NCI-H524 (cell line): ENCODE results near the gene TSHZ2.

Source experiments
- DNase-seq, 2 experiments: peaks; one replicate each; lab custom pipeline; 2025; lab: John Stamatoyannopoulos, UW

TSHZ2 gene

GRCh38 chr20:53243152-53243551 is 271.0 kb downstream of the TSHZ2 start:
- no peak for DNase-seq

- DNase-seq, result no peak
These were observed 272.6 kb downstream of the TSHZ2 start for GRCh38 chr20:53244711-53245110.

DNA sequence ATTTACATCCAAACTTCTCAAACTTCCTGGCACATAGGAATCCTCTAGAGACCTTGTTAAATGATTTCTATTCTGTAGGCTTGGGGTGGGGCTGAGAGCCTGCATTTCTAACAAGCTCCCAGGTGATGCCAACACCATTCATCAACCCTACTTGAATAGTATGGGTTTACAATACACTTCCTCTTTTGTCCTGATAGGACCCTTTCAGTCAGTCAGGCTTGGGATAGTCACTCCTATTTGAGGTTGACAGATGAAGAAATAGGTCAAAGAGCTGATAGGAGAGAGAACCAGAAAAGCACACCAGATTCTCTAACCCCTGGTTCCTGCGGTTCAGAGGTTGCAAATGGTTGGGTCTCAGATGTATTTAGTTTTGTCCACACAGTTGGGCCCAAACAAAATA is 273.4 kb downstream of the TSHZ2 start:
- no peak for DNase-seq

GRCh38 chr20:53247468-53248103 is 275.4 kb downstream of the TSHZ2 start:
- no peak for DNase-seq

- no peak for DNase-seq
These were observed 278.3 kb downstream of the TSHZ2 start for GRCh38 chr20:53250456-53250855.

- no peak for DNase-seq
These were observed 279.8 kb downstream of the TSHZ2 start for GRCh38 chr20:53252002-53252401.

DNA sequence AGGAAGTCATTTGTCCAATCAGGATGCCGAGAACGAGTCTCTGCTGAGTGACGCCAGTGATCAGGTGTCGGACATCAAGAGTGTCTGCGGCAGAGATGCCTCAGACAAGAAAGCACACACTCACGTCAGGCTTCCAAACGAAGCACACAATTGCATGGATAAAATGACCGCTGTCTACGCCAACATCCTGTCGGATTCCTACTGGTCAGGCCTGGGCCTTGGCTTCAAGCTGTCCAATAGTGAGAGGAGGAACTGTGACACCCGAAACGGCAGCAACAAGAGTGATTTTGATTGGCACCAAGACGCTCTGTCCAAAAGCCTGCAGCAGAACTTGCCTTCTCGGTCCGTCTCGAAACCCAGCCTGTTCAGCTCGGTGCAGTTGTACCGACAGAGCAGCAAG is 281.5 kb downstream of the TSHZ2 start:
- DNase-seq, result no peak

DNA sequence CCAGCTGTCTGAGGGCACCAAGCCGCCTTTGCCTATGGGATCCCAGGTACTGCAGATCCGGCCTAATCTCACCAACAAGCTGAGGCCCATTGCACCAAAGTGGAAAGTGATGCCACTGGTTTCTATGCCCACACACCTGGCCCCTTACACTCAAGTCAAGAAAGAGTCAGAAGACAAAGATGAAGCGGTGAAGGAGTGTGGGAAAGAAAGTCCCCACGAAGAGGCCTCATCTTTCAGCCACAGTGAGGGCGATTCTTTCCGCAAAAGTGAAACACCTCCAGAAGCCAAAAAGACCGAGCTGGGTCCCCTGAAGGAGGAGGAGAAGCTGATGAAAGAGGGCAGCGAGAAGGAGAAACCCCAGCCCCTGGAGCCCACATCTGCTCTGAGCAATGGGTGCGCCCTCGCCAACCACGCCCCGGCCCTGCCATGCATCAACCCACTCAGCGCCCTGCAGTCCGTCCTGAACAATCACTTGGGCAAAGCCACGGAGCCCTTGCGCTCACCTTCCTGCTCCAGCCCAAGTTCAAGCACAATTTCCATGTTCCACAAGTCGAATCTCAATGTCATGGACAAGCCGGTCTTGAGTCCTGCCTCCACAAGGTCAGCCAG is 283.0 kb downstream of the TSHZ2 start:
- no peak for DNase-seq

GRCh38 chr20:53258741-53259140 is 286.6 kb downstream of the TSHZ2 start:
- DNase-seq, result no peak

- DNase-seq, result no peak
These were observed 288.0 kb downstream of the TSHZ2 start for GRCh38 chr20:53260168-53260567.

- DNase-seq, result no peak
These were observed 288.4 kb downstream of the TSHZ2 start for GRCh38 chr20:53260591-53260990.

- DNase-seq, result no peak
These were observed 290.2 kb downstream of the TSHZ2 start for GRCh38 chr20:53262365-53262764.

- DNase-seq, result no peak
These were observed 291.6 kb downstream of the TSHZ2 start for GRCh38 chr20:53263554-53264438.

- no peak for DNase-seq
These were observed 292.4 kb downstream of the TSHZ2 start for GRCh38 chr20:53264604-53265003.

- DNase-seq, result no peak
These were observed 293.2 kb downstream of the TSHZ2 start for GRCh38 chr20:53265304-53265875.

DNA sequence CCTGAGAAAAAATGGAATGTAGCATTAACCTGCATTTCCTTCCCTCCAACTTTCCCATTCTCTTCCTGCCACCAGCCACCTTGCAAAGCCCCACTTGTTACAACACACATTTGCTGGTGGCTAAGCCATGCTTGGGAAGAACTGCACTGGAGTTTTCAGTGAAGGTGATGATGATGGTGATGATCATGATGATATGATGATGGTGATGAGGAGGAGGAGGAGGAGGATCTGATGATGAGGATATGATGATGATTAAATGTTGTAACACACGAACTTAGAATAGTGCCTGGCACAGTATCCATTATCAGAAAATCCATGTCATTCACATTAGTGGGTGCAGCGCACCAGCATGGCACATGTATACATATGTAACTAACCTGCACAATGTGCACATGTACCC is 297.2 kb downstream of the TSHZ2 start:
- DNase-seq, result no peak

DNA sequence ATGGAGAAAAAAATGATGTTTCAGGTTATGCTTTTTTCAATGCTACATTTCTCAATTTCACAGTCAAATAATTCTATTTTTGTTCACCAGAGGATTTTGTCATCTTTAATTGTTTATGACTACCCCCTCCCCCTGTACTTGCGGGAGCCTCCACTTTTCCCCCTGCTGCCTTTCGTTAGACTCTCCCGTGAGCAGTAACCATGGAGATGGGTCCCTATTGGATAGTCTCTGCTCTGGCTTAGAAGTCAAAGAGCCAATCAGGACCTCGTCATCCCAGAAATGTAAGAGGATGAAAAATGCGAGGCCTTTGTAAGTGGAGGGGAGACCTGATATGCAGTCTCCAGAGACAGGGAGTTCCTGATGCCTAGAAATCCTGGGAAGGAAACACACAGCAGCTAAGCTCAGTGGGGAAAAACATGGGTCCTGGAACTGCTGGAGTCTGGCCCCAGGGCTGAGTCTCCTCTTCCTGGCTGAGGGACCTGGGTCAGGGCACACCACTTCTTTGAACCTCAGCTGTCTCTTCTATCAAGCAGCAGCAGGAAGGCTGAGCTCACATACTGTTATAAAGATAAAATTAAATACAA is 298.7 kb downstream of the TSHZ2 start:
- peak; percentile 42 to 81 for DNase-seq

DNA sequence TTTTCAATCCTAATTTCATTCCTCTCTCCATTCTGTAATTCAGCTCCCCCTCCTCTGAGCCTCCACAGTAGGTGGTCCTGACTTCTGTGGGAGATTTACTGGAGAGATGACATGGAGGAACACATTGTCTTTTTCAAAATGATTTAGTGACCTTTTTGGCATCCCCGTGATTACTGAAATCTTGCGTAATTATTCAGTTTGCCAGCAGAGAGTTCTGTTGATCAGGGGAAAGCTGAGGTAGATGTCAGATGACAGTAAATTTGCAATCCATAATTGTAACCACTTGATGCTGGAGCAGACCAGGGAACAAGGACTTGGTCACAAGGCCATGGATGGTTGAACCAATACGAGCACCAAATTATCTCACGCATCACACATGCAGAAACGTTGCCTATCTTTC is 302.2 kb downstream of the TSHZ2 start:
- no peak for DNase-seq

- DNase-seq, result no peak
These were observed 302.6 kb downstream of the TSHZ2 start for GRCh38 chr20:53274807-53275206.

DNA sequence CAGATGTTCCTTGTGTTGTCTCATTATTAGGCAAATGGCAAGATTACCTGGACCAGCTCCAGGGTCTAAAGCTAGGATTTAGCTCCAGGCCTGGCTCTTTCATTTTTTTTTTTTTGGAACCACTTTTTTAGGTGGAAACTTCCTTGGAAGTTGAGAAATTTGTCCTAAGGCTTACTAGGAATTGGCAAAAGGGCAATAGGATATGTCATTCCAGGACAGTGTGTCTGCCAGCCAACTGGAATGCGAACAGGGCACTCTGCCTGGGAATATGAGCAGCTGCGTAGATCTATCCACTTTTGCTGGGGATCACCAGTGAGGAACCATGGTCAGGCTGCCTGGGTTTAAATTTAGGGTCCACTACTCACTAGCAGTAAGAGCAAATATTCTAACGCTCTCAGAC is 304.0 kb downstream of the TSHZ2 start:
- DNase-seq, result no peak

DNA sequence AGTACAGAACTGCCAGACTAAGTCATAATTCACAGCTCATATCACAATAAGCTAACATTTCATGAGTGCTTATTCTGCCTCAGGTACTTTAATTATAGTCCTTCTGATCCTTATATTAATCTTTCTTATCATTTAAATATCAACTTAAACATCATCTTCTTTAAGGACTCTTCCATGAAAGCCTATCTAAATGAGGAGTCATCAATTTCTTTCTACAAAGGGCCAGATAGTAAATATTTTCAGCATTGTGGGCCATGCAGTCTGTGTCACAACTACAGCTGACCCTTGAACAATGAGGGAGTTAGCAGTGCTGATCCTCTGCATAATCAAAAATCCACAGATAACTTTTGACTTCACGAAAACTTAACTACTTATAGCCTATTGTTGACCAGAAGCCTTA is 306.4 kb downstream of the TSHZ2 start:
- no peak for DNase-seq

DNA sequence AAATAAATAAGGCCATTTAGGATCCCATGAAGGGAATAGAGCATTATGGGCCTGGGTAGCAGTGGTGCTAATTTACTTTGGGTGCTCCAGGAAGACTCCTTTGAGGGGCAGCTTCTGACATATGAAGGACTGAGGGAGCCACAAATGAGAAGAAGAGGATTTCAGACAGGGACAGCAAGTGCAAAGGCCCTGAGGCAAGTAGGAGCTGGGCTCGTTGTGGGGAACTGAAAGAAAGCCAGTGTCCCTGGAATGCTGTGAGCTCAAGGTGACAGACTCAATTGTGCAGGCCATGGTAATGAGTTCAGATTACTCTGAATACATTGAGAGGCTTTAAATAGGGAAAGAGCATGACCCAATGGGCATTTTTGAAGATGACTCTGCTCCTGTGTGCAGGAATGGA is 307.6 kb downstream of the TSHZ2 start:
- DNase-seq, result no peak
